ENCODE results near the gene TIA1. TPM values are rescaled to one million over a fixed set of nuclear protein-coding genes. Genes with fewer than 3 reads are reported as not detected.
"Not testable (repeated sequence)": the region's sequence is repeated elsewhere in the genome, so short reads cannot be mapped to it uniquely, and the experiment has no call there.

The TIA1 gene
- total RNA-seq, 1 donor from 2014 or later = 97.5 TPM

DNA sequence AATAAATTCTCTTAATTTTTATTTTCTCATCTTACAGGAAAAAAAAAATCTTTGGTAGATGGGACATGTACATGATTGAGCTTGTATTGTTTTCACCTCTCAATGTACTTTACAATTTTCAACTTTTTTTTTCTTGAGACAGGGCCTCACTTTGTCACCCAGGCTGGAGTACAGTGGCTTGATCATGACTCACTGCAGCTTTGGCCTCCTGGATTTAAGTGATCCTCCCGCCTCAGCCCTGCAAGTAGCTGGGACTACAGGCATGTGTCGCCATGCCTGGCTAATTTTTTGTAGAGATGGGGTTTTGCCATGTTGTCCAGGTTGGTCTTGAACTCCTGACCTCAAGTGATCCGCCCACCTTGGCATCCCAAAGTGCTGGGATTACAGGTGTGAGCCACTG lies 25.1 kb downstream of the TIA1 start:
- not testable (repeated sequence) for DNase-seq (ENCODE audit: low read depth)

DNA sequence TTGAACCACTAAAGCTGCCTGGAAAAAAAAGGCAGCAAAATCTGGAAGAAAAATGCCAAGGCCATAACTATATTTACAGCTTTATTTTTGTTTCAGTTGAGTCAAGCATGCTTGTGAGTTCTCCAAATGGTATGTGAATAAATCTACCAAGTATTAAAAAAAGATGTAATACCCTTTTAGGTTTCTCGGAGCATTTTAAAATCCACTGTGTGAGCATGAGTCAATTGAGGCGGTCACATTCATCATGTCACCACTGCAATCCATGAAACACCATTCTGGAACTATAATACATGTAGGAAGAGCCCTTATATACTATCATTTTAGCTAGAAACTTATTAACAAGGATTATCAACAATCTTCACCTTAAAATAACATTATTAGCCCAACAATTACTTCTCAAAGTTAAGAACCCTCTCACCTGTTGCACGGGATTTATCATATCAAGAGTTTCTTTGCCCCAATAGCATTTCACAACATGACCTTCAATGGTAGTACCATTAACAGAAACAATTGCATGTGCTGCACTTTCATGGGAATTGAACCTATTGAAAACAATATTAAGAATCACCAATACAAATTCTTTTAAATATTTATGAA lies 33.4 kb downstream of the TIA1 start:
- DNase-seq (ENCODE audit: low read depth) = no peak

- DNase-seq (ENCODE audit: low read depth) = no peak
Measured at GRCh38 chr2:70214365-70214764, 34.1 kb downstream of the TIA1 start.

- no peak for DNase-seq (ENCODE audit: low read depth)
Measured at GRCh38 chr2:70212298-70212932, 36.0 kb downstream of the TIA1 start.

DNA sequence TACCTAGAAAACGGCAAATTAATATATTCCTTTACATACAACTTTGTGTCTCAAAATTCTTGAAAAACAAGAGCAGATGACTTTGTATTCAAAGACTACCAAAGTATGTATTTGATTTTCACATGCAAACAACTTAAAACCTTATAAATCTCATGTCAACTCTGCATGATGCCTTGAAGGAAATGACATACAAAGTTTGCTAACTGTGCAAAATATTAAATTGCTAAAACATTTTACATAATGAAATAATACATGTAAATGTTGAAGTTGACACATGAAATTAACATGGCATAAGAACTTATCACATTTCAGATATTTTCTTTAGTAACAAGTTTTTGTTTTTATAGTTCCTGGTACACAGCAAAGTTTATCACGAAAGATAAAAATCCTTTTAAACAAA lies 36.8 kb downstream of the TIA1 start:
- DNase-seq (ENCODE audit: low read depth) = no peak

DNA sequence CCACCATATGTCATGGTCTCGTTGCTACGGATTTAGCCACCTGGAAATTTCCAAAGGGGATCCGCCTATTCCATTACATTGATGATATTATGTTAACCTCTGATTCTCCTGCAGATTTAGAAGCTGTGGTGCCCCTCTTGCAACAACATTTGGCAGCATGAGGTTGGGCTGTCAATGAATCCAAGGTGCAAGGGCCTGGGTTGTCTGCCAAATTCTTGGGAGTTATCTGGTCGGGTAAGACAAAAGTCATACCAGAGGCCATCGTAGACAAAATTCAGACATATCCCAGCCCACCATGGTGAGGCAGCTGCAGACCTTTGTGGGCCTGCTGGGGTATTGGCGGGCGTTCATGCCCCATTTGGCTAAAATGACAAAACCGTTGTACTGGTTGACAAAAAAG lies 44.0 kb downstream of the TIA1 start:
- DNase-seq (ENCODE audit: low read depth) = no peak

DNA sequence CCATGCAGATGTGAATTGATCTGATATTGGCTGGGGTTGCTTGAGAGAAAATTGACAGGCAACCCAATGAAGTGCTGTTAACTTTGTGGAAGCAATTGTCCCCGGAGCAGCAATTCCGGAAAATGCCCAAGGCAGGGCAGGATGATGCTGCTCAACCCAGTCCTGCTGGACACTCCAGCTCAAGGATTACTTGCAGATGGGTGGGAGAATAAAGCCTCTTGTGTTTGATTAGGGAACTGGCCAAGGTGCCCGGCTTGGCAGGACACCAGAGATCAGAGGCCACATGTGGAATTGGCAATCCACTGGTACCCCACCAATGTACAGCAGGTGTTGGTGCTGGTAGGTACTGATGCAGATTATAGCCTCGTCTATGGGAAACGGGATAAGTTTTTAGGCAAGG lies 45.3 kb downstream of the TIA1 start:
- no peak for DNase-seq (ENCODE audit: low read depth)

DNA sequence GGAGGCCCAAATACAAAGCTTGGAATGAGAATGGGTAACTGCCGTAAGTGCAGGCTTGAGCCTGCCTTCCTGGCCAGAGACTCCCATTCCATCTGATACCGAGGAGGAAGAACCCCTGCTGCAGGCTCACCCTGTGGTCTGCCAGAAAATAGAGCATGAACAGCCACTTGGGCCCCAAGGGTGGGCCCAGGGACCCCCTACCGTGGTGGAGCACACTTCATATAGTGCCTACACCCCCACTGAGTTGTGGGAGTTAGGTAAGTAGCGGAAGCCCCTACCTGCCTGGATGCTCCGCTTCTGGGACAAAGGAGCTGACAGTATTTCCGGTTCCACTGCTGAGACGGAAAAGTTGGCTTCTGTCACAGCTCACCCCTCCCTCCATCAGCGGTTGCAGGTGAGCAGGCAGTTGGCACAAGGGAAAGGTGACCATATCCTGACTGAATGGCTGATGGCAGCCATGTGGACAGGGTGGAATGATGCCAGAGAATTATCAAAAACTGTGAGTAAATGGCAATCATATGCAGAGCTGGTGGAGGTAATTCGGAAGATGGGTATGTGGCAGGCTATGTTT lies 46.1 kb downstream of the TIA1 start:
- no peak for DNase-seq (ENCODE audit: low read depth)

- no peak for DNase-seq (ENCODE audit: low read depth)
Measured at GRCh38 chr2:70201831-70202230, 46.6 kb downstream of the TIA1 start.

DNA sequence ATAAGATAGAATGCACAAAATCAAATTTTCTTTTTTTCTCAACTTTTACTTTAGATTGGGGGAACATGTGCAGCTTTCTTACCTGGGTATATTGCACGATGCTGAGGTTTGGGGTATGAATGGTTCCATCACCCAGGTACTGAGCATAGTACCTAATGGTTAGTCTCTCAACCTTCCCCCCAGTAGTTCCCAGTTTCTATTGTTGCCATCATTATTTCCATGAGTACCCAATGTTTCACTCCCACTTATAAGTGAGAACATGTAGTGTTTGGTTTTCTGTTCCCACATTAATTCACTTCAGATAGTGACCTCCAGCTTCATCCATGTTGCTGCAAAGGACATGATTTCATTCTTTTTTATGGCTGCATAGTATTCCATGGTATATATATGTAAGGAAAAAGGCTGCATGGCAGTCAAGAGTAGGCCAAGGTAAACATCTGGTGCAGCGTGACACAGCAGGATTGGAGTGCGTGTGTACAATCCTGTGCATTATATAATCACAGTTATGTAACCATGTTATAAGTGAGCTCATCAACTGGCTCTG lies 47.1 kb downstream of the TIA1 start:
- no peak for DNase-seq (ENCODE audit: low read depth)

DNA sequence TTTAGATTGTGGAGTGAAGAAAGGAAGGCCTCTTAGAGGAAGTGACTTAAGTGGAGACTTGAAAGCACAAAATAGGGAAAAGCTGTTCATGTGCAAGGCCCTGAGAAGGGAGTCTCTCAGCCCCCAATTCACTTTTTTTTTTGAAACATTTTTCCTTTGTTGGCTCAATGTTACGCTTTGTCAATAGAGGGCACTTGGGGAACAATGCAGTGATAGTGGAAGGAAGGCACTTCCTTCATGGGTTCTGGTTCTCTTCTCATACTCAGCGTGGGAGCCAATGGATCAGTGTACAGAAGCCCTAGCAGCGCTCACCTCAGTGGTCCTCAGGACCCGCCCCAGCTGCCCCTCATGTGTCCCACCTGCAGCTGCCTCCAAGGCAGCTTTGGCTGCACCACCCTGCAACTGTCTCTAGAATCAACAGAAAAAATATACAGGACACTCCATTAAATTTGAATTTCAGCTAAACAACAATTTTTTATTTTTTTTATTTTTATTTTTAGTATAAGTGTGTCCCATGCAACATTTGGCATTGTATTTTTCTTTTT lies 49.0 kb downstream of the TIA1 start:
- DNase-seq (ENCODE audit: low read depth) = no peak

- DNase-seq (ENCODE audit: low read depth) = no peak
Measured at GRCh38 chr2:70192516-70192915, 55.9 kb downstream of the TIA1 start.

DNA sequence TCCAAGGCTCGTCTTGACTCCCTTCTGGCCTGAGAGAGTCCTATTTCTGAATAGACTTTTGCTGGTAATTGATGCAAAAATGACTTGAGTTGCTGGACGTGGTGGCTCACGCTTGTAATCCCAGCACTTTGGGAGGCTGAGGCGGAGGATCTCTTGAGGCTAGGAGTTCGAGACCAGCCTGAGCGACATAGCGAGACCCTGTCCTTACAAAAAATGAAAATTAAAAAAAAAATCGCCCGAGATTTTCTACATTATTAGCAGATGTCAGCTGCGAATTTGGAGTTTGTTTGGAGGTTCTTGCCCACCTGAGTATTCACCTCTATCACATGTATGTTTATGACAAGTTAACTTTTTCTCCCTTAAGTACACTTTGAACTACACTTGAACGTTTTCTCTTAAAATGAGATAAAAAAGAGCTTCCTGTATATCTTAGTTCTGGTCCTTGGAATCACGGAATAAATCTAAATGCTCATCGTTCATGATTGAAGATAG lies 57.1 kb downstream of the TIA1 start:
- no peak for DNase-seq (ENCODE audit: low read depth)

DNA sequence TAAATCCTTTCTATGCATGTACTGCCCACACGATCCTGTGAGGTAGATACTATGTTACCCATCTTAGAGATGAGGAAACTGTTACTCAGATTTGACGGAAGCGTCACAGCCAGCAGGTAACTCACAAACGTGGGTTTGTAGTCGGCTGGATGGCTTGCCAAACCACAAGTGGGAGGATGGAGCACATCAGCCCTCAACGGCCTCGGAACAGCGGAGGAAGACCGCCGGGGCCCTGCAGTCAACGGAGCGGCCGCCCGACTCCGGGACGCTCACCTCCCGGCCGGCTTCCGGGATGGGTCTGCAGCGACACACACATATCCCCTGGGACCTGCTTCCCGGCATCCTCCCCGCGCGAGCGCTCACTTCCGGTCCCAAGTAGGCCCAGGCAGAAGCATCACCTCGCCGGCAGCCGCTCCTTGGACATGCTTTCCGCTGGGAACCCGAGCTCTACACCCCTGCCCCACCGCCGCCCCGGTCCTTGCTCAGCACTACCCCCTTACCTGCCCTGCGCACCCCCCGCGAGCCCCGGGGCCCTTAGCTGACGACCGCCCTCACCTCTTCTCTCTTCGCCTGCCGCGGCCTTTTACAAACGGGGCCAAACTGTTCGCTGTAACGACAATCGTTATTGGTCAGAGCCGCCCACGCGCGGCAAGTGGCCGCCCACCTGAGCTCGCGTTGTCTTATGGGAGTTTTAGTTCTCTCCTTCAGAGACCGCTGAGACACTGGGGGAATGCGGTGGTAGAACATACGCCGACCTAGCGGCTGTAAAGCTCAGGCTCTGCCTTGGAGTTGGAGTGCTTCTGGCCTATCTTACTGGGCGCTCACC lies 57.8 kb downstream of the TIA1 start, which contains the start of gene C2orf42:
Gene C2orf42, minus strand, starts transcription at position 602 of the 826 bp plus-strand sequence. CDS start 9,034 bp downstream, outside the sequence.
- DNase-seq (ENCODE audit: low read depth) = peak; percentile 98

DNA sequence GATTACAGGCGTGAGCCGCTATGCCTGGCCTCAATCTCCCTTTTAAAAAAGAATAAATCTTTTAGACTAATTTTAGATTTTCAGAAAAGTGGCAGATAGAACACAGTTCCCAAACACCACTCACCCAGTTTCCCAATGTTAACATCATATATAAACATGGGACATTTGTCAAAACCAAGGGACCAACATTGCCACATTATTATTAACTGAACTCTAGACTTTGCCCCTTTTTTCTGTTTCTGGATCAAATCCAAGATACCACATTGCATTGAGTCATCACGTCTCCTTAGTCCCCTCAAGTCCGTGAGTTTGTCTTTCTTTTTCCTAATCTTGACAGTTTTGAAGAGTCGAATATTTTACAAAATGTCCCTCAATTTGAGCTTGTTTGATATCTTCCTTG lies 60.0 kb downstream of the TIA1 start:
- no peak for DNase-seq (ENCODE audit: low read depth)

- DNase-seq (ENCODE audit: low read depth) = not testable (repeated sequence)
Measured at GRCh38 chr2:70187170-70187569, 61.3 kb downstream of the TIA1 start.

GRCh38 chr2:70182689-70183088 lies 65.7 kb downstream of the TIA1 start:
- no peak for DNase-seq (ENCODE audit: low read depth)

GRCh38 chr2:70181363-70181956 lies 67.0 kb downstream of the TIA1 start:
- no peak for DNase-seq (ENCODE audit: low read depth)

- DNase-seq (ENCODE audit: low read depth) = no peak
Measured at GRCh38 chr2:70173520-70173919, 74.9 kb downstream of the TIA1 start.

- DNase-seq (ENCODE audit: low read depth) = not testable (repeated sequence)
Measured at GRCh38 chr2:70169654-70170245, 78.7 kb downstream of the TIA1 start.

Data from myocyte (in vitro differentiated cells).